ENCODE results near the gene MVD. TPM values are rescaled to one million over a fixed set of nuclear protein-coding genes. Genes with fewer than 3 reads are reported as not detected.
A peak's percentile ranks its signal among the peaks of the same experiment; 100 is the strongest.

MVD gene
- total and polyA plus RNA-seq, 2 of the 4 experiments (the other 2 are of a cell fraction): 18.3 to 28.4 TPM

- dilution Hi-C loops (cut with HindIII; ENCODE audit: low sequenced_read_pairs, unreplicated experiment): no loop called here
Observed at GRCh38 chr16:88695218-88695617, 32.3 kb upstream of the MVD start.

More at GRCh38 chr16:88695218-88695617, 32.3 kb upstream of the MVD start:
- H3K36me3 ChIP-seq (ENCODE audit: control insufficient read depth, insufficient read depth, low read length): peaks cover 32% of the 10 kb centered on the region
- no peak for DNase-seq
- H2AK9ac ChIP-seq (replicated peaks; ENCODE audit: low read depth, low read length, poor library complexity): peak overlapping the region; percentile 42
- no peaks in the 10 kb centered on the region; the same call in 1 of the 2 replicates for H4K20me1 ChIP-seq (ENCODE audit: insufficient read depth, low read length)
- no peak overlapping the region for H3K18ac ChIP-seq (ENCODE audit: low read depth, low read length)
- no peak overlapping the region for H3K23ac ChIP-seq (ENCODE audit: low read depth, low read length)
- no peak overlapping the region for H3K14ac ChIP-seq (replicated peaks; ENCODE audit: low read depth, low read length)
- peaks cover 0 to 8% of the 10 kb centered on the region in 2 experiments; a peak in 2 of 4 replicates for H3K79me1 ChIP-seq (ENCODE audit: low read depth in 1 of 2, low read length in 2 of 2)
- no peak overlapping the region for H3K27ac ChIP-seq (ENCODE audit: insufficient read depth, low read length)
- H2AFZ ChIP-seq (replicated peaks; ENCODE audit: low read length, poor library complexity): no peak overlapping the region
- H3K9ac ChIP-seq (ENCODE audit: low read depth, low read length): no peak overlapping the region
- no peak overlapping the region for H2BK20ac ChIP-seq (ENCODE audit: low read depth, low read length)
- no peak overlapping the region for H4K8ac ChIP-seq (ENCODE audit: low read depth in 2 of 2, low read length in 2 of 2)
- intact Hi-C loops (cut with micrococcal nuclease): no loop called here
- H3K4me2 ChIP-seq (ENCODE audit: low read depth, low read length): no peak overlapping the region
- H4K91ac ChIP-seq (ENCODE audit: insufficient read depth, low read depth, low read length): no peak overlapping the region
- H3K9me3 ChIP-seq (ENCODE audit: control insufficient read depth, insufficient read depth, low read length): no peaks in the 10 kb centered on the region
- in situ Hi-C loops (cut with MboI; ENCODE audit: low sequenced_read_pairs): no loop called here
- no peak for ATAC-seq (ENCODE audit: low read depth)
- POLR2A ChIA-PET (ENCODE audit: unreplicated experiment): no interaction called here
- H2BK15ac ChIP-seq (ENCODE audit: low read depth, low read length): no peak overlapping the region
- no TSS peak for BruUV-seq (replicated peaks)
- no peaks in the 10 kb centered on the region; the same call in 1 of the 2 replicates for H3K9me1 ChIP-seq (ENCODE audit: insufficient read depth, low read length)
- no peak overlapping the region for H3K4me3 ChIP-seq (ENCODE audit: insufficient read depth, low read depth, low read length)
- H3K56ac ChIP-seq (ENCODE audit: extremely low read depth, insufficient read depth, low read length): no peak overlapping the region
- H4K5ac ChIP-seq (ENCODE audit: low read depth, low read length): no peak overlapping the region
- no peak overlapping the region for H3K4ac ChIP-seq (ENCODE audit: low read depth, low read length)
- TF ChIP-seq ELK1 (IDR thresholded peaks at IDR 0.05; ENCODE audit: borderline replicate concordance, low read depth, low read length): no peak
- no peak for TF ChIP-seq FOS (IDR thresholded peaks at IDR 0.05; ENCODE audit: low read depth, low read length)
- TF ChIP-seq MAZ (IDR thresholded peaks at IDR 0.05; ENCODE audit: borderline replicate concordance, low read depth, low read length): no peak
- TF ChIP-seq CTCF (conservative IDR thresholded peaks at IDR 0.05; ENCODE audit: low read depth, low read length): no peak
- TF ChIP-seq MXI1 (IDR thresholded peaks at IDR 0.05; ENCODE audit: borderline replicate concordance, low read depth, low read length): no peak
- no peak overlapping the region for H2BK120ac ChIP-seq (ENCODE audit: low read depth, low read length)
- H2AK5ac ChIP-seq (ENCODE audit: low read depth, low read length): no peak overlapping the region
- WGBS, 2 experiments (ENCODE audit: extremely low coverage in 2 of 2, insufficient read length in 1 of 2): 79% methylated on average over 8 of the region's 15 CpGs; no CpG with 5 or more reads in 1 of the 2 experiments
- no peaks in the 10 kb centered on the region for H3K4me1 ChIP-seq (ENCODE audit: control insufficient read depth, insufficient read depth, low read length)
- peaks cover 9% of the 10 kb centered on the region; the same call in 1 of the 2 replicates for H3K27me3 ChIP-seq (ENCODE audit: control insufficient read depth, insufficient read depth, low read length)
- CTCF ChIA-PET: no interaction called here
- H2BK5ac ChIP-seq (ENCODE audit: low read depth, low read length, poor library complexity, severe bottlenecking): no peak overlapping the region
